NK-92 (cell line): Measurements from ENCODE around the gene ISM1.

Source experiments
- DNase-seq: peaks from one replicate; lab custom pipeline; 2025; ENCODE audit not compliant: unreplicated experiment; lab: John Stamatoyannopoulos, UW

ISM1 gene

GRCh38 chr20:13220904-13221297, at the start of gene ISM1:
Gene ISM1 (plus strand): TSS chr20:13221274. CDS start chr20:13221777, 503 bp downstream.
- no peak for DNase-seq

GRCh38 chr20:13173201-13173600, 47.9 kb upstream of the ISM1 start:
- no peak for DNase-seq

GRCh38 chr20:13174402-13174801, 46.7 kb upstream of the ISM1 start:
- DNase-seq, result no peak

GRCh38 chr20:13180986-13181889, 39.8 kb upstream of the ISM1 start:
- no peak for DNase-seq

- no peak for DNase-seq
Measured at GRCh38 chr20:13183005-13183404, 38.1 kb upstream of the ISM1 start.

- no peak for DNase-seq
Measured at GRCh38 chr20:13186043-13186774, 34.9 kb upstream of the ISM1 start.

GRCh38 chr20:13187899-13188298, 33.2 kb upstream of the ISM1 start:
- DNase-seq, result no peak

GRCh38 chr20:13199279-13199678, 21.8 kb upstream of the ISM1 start:
- no peak for DNase-seq

- DNase-seq, result no peak
Measured at GRCh38 chr20:13200767-13201500, 20.1 kb upstream of the ISM1 start.

- no peak for DNase-seq
Measured at GRCh38 chr20:13202565-13202964, 18.5 kb upstream of the ISM1 start.

GRCh38 chr20:13205425-13205824, 15.6 kb upstream of the ISM1 start:
- no peak for DNase-seq

- DNase-seq, result no peak
Measured at GRCh38 chr20:13205848-13206434, 15.1 kb upstream of the ISM1 start.

- no peak for DNase-seq
Measured at GRCh38 chr20:13207016-13207415, 14.1 kb upstream of the ISM1 start.

GRCh38 chr20:13211956-13212618, 9.0 kb upstream of the ISM1 start:
- DNase-seq, result no peak

GRCh38 chr20:13212750-13213149, 8.3 kb upstream of the ISM1 start:
- DNase-seq, result no peak

GRCh38 chr20:13213335-13213734, 7.7 kb upstream of the ISM1 start:
- DNase-seq, result no peak

GRCh38 chr20:13216533-13216932, 4.5 kb upstream of the ISM1 start:
- no peak for DNase-seq

GRCh38 chr20:13219327-13220193, 1.5 kb upstream of the ISM1 start:
- DNase-seq, result no peak

- no peak for DNase-seq
Measured at GRCh38 chr20:13220194-13220903, 725 bp upstream of the ISM1 start.
